ENCODE data around the gene ZC3H13. TPM values are rescaled to one million over a fixed set of nuclear protein-coding genes. Genes with fewer than 3 reads are reported as not detected.

The ZC3H13 gene
- total RNA-seq, 4 donors from 2014 or later, result 22.7 to 49.0 (median 24.9) TPM

DNA sequence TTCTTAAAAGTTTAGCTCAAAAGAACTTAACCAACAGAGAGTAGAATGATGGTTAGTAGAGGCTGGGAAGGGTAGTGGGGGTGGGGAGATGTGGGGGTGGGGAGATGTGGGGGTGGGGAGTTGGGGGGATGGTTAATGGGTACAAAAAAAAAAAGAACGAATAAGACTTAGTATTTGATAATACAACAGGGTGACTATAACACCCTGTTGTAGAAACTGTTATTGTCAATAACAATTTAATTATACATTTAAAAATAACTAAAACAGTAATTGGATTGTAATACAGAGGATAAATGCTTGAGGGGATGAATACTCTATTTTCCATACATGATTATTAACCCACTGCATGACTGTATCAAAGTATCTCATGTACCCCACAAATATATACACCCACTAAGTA lies 91.1 kb downstream of the ZC3H13 start:
- ATAC-seq (ENCODE audit: low FRiP score) (no peak), DNase-seq (ENCODE audit: low spot score) (no peak)
- TF ChIP-seq CTCF (IDR thresholded peaks at IDR 0.05), result no peak

DNA sequence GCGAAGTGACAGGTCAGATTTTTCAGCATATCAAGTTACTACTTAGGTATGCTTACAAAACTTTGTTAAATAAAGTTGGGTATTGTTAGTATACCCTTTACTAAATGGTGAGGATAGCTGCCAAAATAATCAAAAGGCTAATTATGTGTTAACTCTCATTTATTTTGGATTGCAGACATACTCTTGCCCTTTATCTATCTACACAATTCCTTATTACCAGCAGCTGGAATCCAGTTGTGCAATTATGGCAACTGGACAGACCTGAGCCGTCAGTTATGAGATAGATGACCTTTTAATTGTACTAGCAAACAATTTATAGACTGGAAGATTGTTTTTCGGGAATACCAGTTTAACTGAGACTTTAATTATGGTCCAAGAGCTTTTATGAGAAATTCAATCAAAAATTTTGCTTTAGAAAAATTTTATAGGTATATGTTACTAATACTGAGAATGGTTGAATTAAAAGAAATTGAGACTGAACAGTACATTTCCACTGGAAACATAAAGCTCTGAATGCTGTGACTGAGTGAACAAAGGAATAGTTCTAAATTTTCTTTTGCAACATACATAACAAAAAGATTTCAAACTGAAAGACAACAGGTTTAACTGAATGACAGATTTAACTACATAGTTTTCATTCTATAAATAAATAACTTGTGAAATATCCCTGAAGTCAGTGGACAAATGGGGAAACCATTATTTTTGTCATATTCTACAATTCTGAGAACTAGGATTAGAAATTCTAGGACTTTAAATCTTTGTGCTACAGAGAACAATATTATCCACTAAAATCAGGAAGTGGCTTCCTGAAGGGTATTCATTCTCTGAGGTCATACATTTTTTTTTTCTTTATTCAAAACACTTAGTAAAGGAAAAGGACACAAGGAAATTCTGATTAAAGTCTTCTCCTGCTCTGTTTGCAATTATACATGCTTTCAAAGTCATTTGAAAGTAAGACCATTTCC lies 97.4 kb downstream of the ZC3H13 start:
- DNase-seq (ENCODE audit: low spot score) (no peak), ATAC-seq (ENCODE audit: low FRiP score) (no peak)
- no peak for TF ChIP-seq CTCF (IDR thresholded peaks at IDR 0.05)

DNA sequence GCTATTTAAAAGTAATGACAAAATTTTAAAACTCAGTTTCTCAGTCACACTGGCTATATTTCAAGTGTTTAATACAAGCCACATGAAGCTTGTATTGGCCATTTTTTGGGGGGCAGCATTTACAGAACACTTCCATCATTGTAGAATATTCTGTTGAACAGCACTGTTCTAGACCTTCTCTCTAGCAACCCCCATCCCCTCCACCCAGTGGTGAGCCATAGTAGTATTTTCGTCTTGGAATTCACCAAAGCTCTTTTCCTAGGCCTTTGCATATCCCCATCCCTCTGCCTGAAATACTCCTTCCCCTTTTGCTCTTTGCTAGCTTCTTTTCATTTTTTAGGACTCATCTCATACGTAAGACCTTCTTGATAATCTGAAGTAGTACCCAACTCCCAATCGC lies 99.5 kb downstream of the ZC3H13 start:
- DNase-seq (ENCODE audit: low spot score) (no peak), ATAC-seq (ENCODE audit: low FRiP score) (no peak)
- TF ChIP-seq CTCF (IDR thresholded peaks at IDR 0.05), result no peak

DNA sequence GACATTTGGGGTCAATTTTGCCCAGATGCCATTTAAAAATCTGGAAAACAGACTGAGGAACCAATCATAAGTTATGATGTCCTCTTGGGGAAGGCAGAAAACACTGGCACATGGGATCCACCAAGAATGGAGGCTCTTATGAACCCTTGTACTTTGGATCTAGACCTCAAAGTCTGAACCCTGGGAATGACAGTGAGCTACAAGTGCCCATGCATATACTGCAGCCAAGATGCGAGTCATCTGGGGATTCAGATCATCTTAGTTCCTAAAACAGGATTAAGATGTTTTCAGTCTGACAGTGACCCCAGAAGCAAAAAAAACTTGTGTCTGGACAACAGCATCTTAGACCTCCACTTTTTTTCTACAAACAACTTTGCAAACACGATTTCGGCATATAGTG lies 100.8 kb downstream of the ZC3H13 start:
- DNase-seq (ENCODE audit: low spot score) (no peak), ATAC-seq (ENCODE audit: low FRiP score) (no peak)
- no peak for TF ChIP-seq CTCF (IDR thresholded peaks at IDR 0.05)

DNA sequence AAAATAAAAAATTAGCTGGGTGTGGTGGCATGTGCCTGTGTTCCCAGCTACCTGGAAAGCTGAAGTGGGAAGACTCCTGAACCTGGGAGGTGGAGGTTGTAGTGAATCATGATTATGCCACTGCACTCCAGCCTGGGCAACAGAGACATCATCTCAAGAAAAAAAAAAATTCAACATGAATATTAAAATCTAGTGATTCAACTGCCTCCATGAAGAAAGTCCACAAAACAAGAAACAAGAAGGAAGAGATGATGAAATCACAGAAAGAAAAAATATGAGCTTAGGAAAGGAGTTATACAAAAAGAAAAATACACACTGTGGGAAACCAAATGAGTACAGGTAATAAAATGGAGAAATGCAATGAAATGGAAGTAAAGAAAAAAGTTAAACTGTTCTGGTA lies 101.4 kb downstream of the ZC3H13 start:
- TF ChIP-seq CTCF (IDR thresholded peaks at IDR 0.05), result no peak
- DNase-seq (ENCODE audit: low spot score) (no peak), ATAC-seq (ENCODE audit: low FRiP score) (no peak)

- TF ChIP-seq CTCF (IDR thresholded peaks at IDR 0.05), result no peak
- ATAC-seq (ENCODE audit: low FRiP score) (no peak), DNase-seq (ENCODE audit: low spot score) (no peak)
These were observed 102.1 kb downstream of the ZC3H13 start for GRCh38 chr13:45950386-45951000.

Measured in omental fat pad (tissue), 4 donors.